Measurements from ENCODE around the gene LSM6.

LSM6 gene

GRCh38 chr4:146175541-146176453, at the start of gene LSM6:
Gene LSM6, plus strand, starts transcription at chr4:146175718. Its CDS starts 7,204 bp downstream, at chr4:146182922.
- peak; percentile 58 for DNase-seq (ENCODE audit: low read depth)

- no peak for DNase-seq (ENCODE audit: low read depth)
These were observed 43.1 kb upstream of the LSM6 start for GRCh38 chr4:146132445-146132844.

- DNase-seq (ENCODE audit: low read depth): no peak
These were observed 40.6 kb upstream of the LSM6 start for GRCh38 chr4:146134761-146135445.

GRCh38 chr4:146135941-146136340, 39.6 kb upstream of the LSM6 start:
- DNase-seq (ENCODE audit: low read depth): no peak

- no peak for DNase-seq (ENCODE audit: low read depth)
These were observed 32.8 kb upstream of the LSM6 start for GRCh38 chr4:146142768-146143167.

GRCh38 chr4:146143888-146144287, 31.6 kb upstream of the LSM6 start:
- no peak for DNase-seq (ENCODE audit: low read depth)

GRCh38 chr4:146146918-146147317, 28.6 kb upstream of the LSM6 start:
- DNase-seq (ENCODE audit: low read depth): no peak

- DNase-seq (ENCODE audit: low read depth): no peak
These were observed 27.5 kb upstream of the LSM6 start for GRCh38 chr4:146148021-146148420.

- DNase-seq (ENCODE audit: low read depth): no peak
These were observed 21.5 kb upstream of the LSM6 start for GRCh38 chr4:146154057-146154456.

- no peak for DNase-seq (ENCODE audit: low read depth)
These were observed 20.3 kb upstream of the LSM6 start for GRCh38 chr4:146155152-146155724.

- no peak for DNase-seq (ENCODE audit: low read depth)
These were observed 17.3 kb upstream of the LSM6 start for GRCh38 chr4:146158036-146158745.

- no peak for DNase-seq (ENCODE audit: low read depth)
These were observed 16.0 kb upstream of the LSM6 start for GRCh38 chr4:146159384-146160058.

GRCh38 chr4:146161243-146161642, 14.3 kb upstream of the LSM6 start:
- DNase-seq (ENCODE audit: low read depth): no peak

- DNase-seq (ENCODE audit: low read depth): no peak
These were observed 10.3 kb upstream of the LSM6 start for GRCh38 chr4:146165221-146165620.

- no peak for DNase-seq (ENCODE audit: low read depth)
These were observed 9.7 kb upstream of the LSM6 start for GRCh38 chr4:146165840-146166239.

- no peak for DNase-seq (ENCODE audit: low read depth)
These were observed 5.4 kb upstream of the LSM6 start for GRCh38 chr4:146170149-146170548.

- DNase-seq (ENCODE audit: low read depth): no peak
These were observed 1.4 kb downstream of the LSM6 start for GRCh38 chr4:146176891-146177290.

- DNase-seq (ENCODE audit: low read depth): no peak
These were observed 2.6 kb downstream of the LSM6 start for GRCh38 chr4:146178126-146178525.

- DNase-seq (ENCODE audit: low read depth): no peak
These were observed 4.4 kb downstream of the LSM6 start for GRCh38 chr4:146179784-146180370.

GRCh38 chr4:146182443-146182842, 6.9 kb downstream of the LSM6 start:
- DNase-seq (ENCODE audit: low read depth): no peak

GRCh38 chr4:146183209-146183608, 7.7 kb downstream of the LSM6 start:
- DNase-seq (ENCODE audit: low read depth): no peak
